Activated T-helper 1 cell treated with anti-CD3 and anti-CD28 coated beads, Interleukin-12 subunit alpha, Interleukin-12 subunit beta, Interleukin-2, Interleukin-4 antibody, amounts not matched to agents 30 ng/mL and 10 ng/mL and 1 ng/mL, durations not matched to agents 14 hours and 24 hours and 36 hours (primary cell): ENCODE results near the gene CA7. TPM values are rescaled to one million over a fixed set of nuclear protein-coding genes. Genes with fewer than 3 reads are reported as not detected.

Experiments used
- DNase-seq: peaks from one replicate; pipeline ENCODE4 v3.0.0; 2021; ENCODE audit warnings: low spot score
- H3K27ac Mint-ChIP-seq: one replicate; pipeline ENCODE4 v1.8.0; 2021; ENCODE audit warnings: mild to moderate bottlenecking, mixed read lengths
- H3K27me3 Mint-ChIP-seq: one replicate; pipeline ENCODE4 v1.8.0; 2022; ENCODE audit warnings: mild to moderate bottlenecking, moderate library complexity, mixed read lengths; ENCODE audit not compliant: insufficient read depth
- H3K36me3 Mint-ChIP-seq: one replicate; pipeline ENCODE4 v1.8.0; 2021; ENCODE audit warnings: low read depth, mixed read lengths
- H3K4me1 Mint-ChIP-seq: one replicate; pipeline ENCODE4 v1.8.0; 2021; ENCODE audit warnings: low read depth, mixed read lengths
- H3K4me3 Mint-ChIP-seq: one replicate; pipeline ENCODE4 v1.8.0; 2021; ENCODE audit warnings: mild to moderate bottlenecking, moderate library complexity, mixed read lengths
- H3K9me3 Mint-ChIP-seq: one replicate; pipeline ENCODE4 v1.8.0; 2021; ENCODE audit warnings: mixed read lengths
- intact Hi-C: fragments of 100-400 bp; cut with micrococcal nuclease; formaldehyde crosslinking; loops from one replicate; pipeline ENCODE4 v1.15.1; 2024
- total RNA-seq: library from RNA; stranded (reverse); gene quantifications from 2 replicates; pipeline ENCODE4 v1.2.3, GENCODE V29; 2022

The CA7 gene
- total RNA-seq, 1 donor from 2014 or later = 0.13 TPM

DNA sequence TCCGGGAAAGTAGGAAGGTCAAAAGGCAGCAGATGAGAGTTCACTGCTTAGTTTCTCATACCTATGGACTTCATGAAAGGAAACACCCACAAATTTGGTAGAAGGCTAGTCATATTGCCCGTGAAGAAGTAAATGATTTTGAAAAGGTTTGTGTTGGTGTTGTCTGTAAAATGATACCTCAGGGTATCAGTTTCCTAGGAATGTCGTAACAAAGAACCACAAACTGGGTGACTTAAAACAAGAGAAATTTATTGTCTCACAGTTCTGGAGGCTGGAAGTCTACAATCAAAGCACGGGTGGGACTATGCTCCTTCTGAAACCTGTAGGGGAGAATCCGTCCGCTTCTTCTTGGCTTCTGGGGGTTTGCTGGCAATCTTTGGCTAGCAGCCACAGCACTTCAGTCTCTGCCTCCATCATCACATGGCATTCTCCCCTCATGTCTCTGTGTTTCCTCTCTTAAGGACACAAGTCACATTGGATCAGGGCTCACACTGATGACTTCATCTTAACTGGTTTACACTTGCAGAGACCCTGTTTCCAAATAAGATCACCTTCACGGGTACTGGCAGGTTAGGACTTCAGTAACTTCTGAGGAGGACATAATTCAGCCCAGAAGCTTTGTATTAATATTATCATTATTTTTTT, 11.4 kb upstream of the CA7 start:
- H3K36me3 Mint-ChIP-seq = peaks cover 6% of the 10 kb centered on the region
- no peak overlapping the region for H3K4me3 Mint-ChIP-seq
- no peak for DNase-seq
- no peak overlapping the region for H3K27ac Mint-ChIP-seq
- H3K4me1 Mint-ChIP-seq = peaks cover 12% of the 10 kb centered on the region
- intact Hi-C loops = no loop called here
- no peaks in the 10 kb centered on the region for H3K9me3 Mint-ChIP-seq
- H3K27me3 Mint-ChIP-seq = peaks cover 7% of the 10 kb centered on the region

- H3K4me1 Mint-ChIP-seq = peaks cover under 1% of the 10 kb centered on the region
- H3K4me3 Mint-ChIP-seq = no peak overlapping the region
- no peaks in the 10 kb centered on the region for H3K9me3 Mint-ChIP-seq
- H3K27ac Mint-ChIP-seq = no peak overlapping the region
- peaks cover 21% of the 10 kb centered on the region for H3K27me3 Mint-ChIP-seq
- DNase-seq = no peak
- no peaks in the 10 kb centered on the region for H3K36me3 Mint-ChIP-seq
- intact Hi-C loops = no loop called here
Observed at GRCh38 chr16:66834746-66835145, 9.5 kb upstream of the CA7 start.

DNA sequence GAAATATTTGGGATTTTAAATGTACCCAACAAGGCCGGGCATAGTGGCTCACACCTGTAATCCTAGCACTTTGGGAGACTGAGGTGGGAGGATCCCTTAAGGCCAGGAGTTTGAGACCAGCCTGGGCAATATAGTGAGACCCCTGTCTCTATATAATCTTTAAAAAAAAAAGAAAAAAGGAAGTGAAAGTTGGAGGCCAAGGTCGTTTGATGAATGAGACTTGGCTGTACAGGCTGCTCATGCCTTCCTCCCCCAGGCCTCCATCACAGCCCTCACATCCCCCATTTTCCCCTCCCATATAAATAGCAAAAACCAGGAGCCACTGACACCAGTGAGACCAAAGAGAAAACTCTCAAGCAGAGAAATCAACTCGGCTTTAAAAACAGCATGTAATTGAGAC, 3.3 kb upstream of the CA7 start:
- Mint-ChIP-seq H3K27ac (no peak overlapping the region), H3K4me1 (no peaks in the 10 kb centered on the region), H3K9me3 (no peaks in the 10 kb centered on the region), H3K36me3 (no peaks in the 10 kb centered on the region), H3K4me3 (no peak overlapping the region), H3K27me3 (peaks cover 49% of the 10 kb centered on the region)
- DNase-seq = no peak
- intact Hi-C loops = no loop called here

- H3K4me3 Mint-ChIP-seq = no peak overlapping the region
- H3K9me3 Mint-ChIP-seq = no peaks in the 10 kb centered on the region
- no peak for DNase-seq
- no peaks in the 10 kb centered on the region for H3K4me1 Mint-ChIP-seq
- H3K36me3 Mint-ChIP-seq = no peaks in the 10 kb centered on the region
- H3K27me3 Mint-ChIP-seq = peaks cover 53% of the 10 kb centered on the region
- intact Hi-C loops = no loop called here
- H3K27ac Mint-ChIP-seq = no peak overlapping the region
Observed at GRCh38 chr16:66841366-66841765, 2.8 kb upstream of the CA7 start.

GRCh38 chr16:66842765-66843164, 1.4 kb upstream of the CA7 start:
- H3K36me3 Mint-ChIP-seq = no peaks in the 10 kb centered on the region
- peaks cover 52% of the 10 kb centered on the region for H3K27me3 Mint-ChIP-seq
- H3K4me1 Mint-ChIP-seq = peaks cover 6% of the 10 kb centered on the region
- no peaks in the 10 kb centered on the region for H3K9me3 Mint-ChIP-seq
- H3K4me3 Mint-ChIP-seq = no peak overlapping the region
- DNase-seq = no peak
- intact Hi-C loops = no loop called here
- H3K27ac Mint-ChIP-seq = no peak overlapping the region

DNA sequence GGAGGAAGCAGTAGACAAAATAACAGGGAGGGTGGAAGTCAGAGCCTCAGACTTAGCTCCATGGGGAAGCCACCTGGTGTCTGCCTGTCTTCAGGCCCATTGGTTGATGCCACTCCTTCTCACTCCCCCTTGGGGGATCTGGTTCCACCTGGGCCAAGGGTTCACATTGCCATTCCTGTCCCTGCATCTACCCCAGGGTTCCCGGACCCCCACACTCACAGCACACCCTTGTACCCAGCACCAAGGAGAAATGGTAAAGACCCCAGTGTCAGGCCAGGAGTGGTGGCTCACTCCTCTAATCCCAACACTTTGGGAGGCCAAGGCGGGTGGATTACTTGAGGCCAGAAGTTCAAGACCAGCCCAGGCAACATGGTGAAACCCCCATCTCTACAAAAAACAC, 1.0 kb upstream of the CA7 start:
- intact Hi-C loops = no loop called here
- peaks cover 50% of the 10 kb centered on the region for H3K27me3 Mint-ChIP-seq
- no peak overlapping the region for H3K4me3 Mint-ChIP-seq
- no peaks in the 10 kb centered on the region for H3K36me3 Mint-ChIP-seq
- H3K4me1 Mint-ChIP-seq = peaks cover 11% of the 10 kb centered on the region
- no peak overlapping the region for H3K27ac Mint-ChIP-seq
- no peak for DNase-seq
- H3K9me3 Mint-ChIP-seq = no peaks in the 10 kb centered on the region

DNA sequence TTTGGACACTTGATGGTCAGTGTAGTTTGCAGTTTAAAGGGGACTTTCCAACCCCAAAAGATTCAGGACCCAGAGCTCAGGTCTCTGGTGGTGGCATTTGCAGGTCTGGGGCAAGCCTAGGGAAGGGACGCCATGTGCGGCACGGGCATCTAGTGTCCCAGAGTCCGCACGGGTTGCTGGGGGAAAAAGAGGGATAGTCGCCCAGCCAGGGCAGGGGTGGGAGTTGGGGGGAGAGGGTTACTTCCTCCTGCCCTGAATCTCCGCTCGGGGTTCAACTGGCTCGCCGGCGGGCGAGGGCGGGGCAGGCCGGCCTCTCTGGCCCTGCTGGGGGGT, 239 bp upstream of the CA7 start:
- intact Hi-C loops = no loop called here
- Mint-ChIP-seq H3K36me3 (no peaks in the 10 kb centered on the region), H3K9me3 (no peaks in the 10 kb centered on the region), H3K4me3 (peak overlapping the region; percentile 53), H3K27me3 (peaks cover 43% of the 10 kb centered on the region), H3K27ac (peak overlapping the region; percentile 56), H3K4me1 (peaks cover 15% of the 10 kb centered on the region)
- DNase-seq = no peak

DNA sequence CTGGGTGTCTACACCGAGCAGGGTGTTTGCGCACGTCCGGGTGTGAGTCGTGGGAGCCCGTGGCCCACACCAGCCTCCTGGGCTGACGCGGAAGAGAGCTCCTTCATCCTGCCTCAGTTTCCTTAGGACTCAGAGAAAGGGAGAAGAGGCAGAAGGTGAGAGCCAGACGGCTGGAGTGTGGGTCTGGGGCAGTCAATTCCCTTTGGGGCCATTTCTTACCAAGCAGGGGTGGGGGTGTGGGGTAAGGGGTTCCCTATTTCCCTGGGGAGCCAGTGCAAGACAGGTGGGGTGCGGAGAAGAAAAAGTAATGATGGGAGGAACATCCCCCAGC, 831 bp downstream of the CA7 start:
- no peak for DNase-seq
- intact Hi-C loops = no loop called here
- peak overlapping the region; percentile 26 for H3K4me3 Mint-ChIP-seq
- H3K4me1 Mint-ChIP-seq = peaks cover 15% of the 10 kb centered on the region
- no peaks in the 10 kb centered on the region for H3K9me3 Mint-ChIP-seq
- peaks cover 35% of the 10 kb centered on the region for H3K27me3 Mint-ChIP-seq
- no peaks in the 10 kb centered on the region for H3K36me3 Mint-ChIP-seq
- no peak overlapping the region for H3K27ac Mint-ChIP-seq

GRCh38 chr16:66845791-66846221, 1.6 kb downstream of the CA7 start:
- H3K27ac Mint-ChIP-seq = no peak overlapping the region
- H3K27me3 Mint-ChIP-seq = peaks cover 34% of the 10 kb centered on the region
- H3K36me3 Mint-ChIP-seq = no peaks in the 10 kb centered on the region
- H3K4me1 Mint-ChIP-seq = peaks cover 15% of the 10 kb centered on the region
- no peak for DNase-seq
- no peaks in the 10 kb centered on the region for H3K9me3 Mint-ChIP-seq
- intact Hi-C loops = no loop called here
- H3K4me3 Mint-ChIP-seq = no peak overlapping the region

DNA sequence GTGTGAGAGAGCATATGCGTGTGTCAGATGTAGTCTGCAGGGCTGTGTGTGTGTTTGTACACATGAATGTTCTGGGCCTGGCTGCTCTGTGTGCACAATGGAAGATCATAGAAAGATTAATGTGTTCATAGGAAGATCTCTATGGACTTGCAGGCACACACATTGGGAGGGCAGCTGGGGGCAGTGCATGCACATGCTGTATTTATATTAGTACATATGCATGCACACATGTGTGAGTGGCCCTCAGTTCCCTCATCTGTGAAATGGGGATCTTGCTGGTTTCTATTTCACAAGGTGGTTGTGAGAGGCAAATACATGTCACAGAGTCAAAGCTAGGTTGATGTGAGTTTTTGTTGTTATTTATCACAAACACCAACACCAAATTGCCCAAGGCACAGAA, 2.1 kb downstream of the CA7 start:
- peaks cover 34% of the 10 kb centered on the region for H3K27me3 Mint-ChIP-seq
- no peaks in the 10 kb centered on the region for H3K9me3 Mint-ChIP-seq
- intact Hi-C loops = no loop called here
- no peak for DNase-seq
- H3K27ac Mint-ChIP-seq = no peak overlapping the region
- no peak overlapping the region for H3K4me3 Mint-ChIP-seq
- H3K4me1 Mint-ChIP-seq = peaks cover 15% of the 10 kb centered on the region
- no peaks in the 10 kb centered on the region for H3K36me3 Mint-ChIP-seq

- Mint-ChIP-seq H3K4me1 (peaks cover 15% of the 10 kb centered on the region), H3K27ac (no peak overlapping the region), H3K9me3 (no peaks in the 10 kb centered on the region), H3K4me3 (no peak overlapping the region), H3K27me3 (peaks cover 32% of the 10 kb centered on the region), H3K36me3 (no peaks in the 10 kb centered on the region)
- DNase-seq = no peak
- intact Hi-C loops = no loop called here
Observed at GRCh38 chr16:66846831-66847230, 2.6 kb downstream of the CA7 start.

GRCh38 chr16:66847533-66848067, 3.4 kb downstream of the CA7 start:
- H3K27ac Mint-ChIP-seq = peak overlapping the region; percentile 9
- H3K4me1 Mint-ChIP-seq = peaks cover 15% of the 10 kb centered on the region
- H3K4me3 Mint-ChIP-seq = no peak overlapping the region
- peaks cover 29% of the 10 kb centered on the region for H3K27me3 Mint-ChIP-seq
- no peaks in the 10 kb centered on the region for H3K9me3 Mint-ChIP-seq
- intact Hi-C loops = no loop called here
- no peaks in the 10 kb centered on the region for H3K36me3 Mint-ChIP-seq
- DNase-seq = no peak

DNA sequence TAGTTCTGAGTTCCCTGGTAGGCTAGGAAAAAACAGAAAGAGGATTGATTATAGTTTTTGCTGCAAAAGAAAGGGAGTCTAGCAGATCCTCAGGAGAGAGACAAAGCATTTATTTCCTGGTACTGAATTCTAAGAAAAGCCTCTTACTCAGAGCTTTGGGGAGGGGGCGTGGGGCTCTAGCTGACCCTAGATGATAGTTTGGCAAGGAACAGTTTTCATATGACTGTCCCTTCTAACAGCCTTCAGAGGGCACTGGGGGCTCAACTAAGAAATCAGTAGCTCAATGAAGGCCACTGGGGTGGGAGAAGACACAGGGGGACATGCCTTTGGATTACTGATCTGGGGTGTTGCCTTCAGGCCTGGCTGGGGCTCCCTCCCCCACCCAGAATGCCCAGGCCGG, 4.0 kb downstream of the CA7 start:
- Mint-ChIP-seq H3K4me3 (no peak overlapping the region), H3K9me3 (no peaks in the 10 kb centered on the region), H3K36me3 (no peaks in the 10 kb centered on the region), H3K4me1 (peaks cover 15% of the 10 kb centered on the region), H3K27me3 (peaks cover 24% of the 10 kb centered on the region), H3K27ac (peak overlapping the region; percentile 9)
- DNase-seq = no peak
- intact Hi-C loops = no loop called here

DNA sequence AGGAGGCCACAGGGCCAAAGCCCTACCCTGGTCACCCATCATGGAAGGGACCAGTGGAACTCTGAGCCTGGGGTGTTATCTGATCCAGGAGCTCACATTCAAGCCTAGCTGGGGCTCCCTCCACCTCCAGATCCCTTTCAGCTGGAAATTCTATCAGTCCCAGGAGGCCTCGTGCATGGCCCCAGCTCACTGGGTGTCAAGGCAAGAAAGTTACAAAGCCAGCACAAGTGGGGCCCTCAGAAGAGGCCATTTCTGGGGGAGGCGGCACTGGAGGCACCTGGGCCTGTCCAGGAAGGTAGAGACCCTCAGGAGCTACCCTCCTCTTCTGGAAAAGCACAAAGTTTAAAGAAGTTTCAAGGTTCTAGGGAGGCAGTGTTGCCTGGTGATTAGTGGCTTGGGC, 4.8 kb downstream of the CA7 start:
- H3K4me3 Mint-ChIP-seq = no peak overlapping the region
- H3K36me3 Mint-ChIP-seq = no peaks in the 10 kb centered on the region
- peaks cover 16% of the 10 kb centered on the region for H3K27me3 Mint-ChIP-seq
- intact Hi-C loops = no loop called here
- no peak overlapping the region for H3K27ac Mint-ChIP-seq
- peaks cover 15% of the 10 kb centered on the region for H3K4me1 Mint-ChIP-seq
- no peaks in the 10 kb centered on the region for H3K9me3 Mint-ChIP-seq
- no peak for DNase-seq
